ENCODE results near the gene ADAM17. TPM values are rescaled to one million over a fixed set of nuclear protein-coding genes. Genes with fewer than 3 reads are reported as not detected.
A peak's percentile ranks its signal among the peaks of the same experiment; 100 is the strongest.

The ADAM17 gene
- total and polyA plus RNA-seq, 7 donors, result 7.4 to 36.3 (median 16.1) TPM

GRCh38 chr2:9462886-9463697, 92.5 kb downstream of the ADAM17 start:
- intact Hi-C loops (cut with DNase I), result no loop called here
- DNase-seq (no peak), ATAC-seq (peak in 2 of 4 donors; percentile 11 to 22)
- WGBS, 3 donors, result 88 to 91% (median 90%) methylated on average over 6 of the region's 6 CpGs
- Histone ChIP-seq H3K9me3 (no peaks in the 10 kb centered on the region), H3K4me1 (no peaks in the 10 kb centered on the region), H3K27me3 (ENCODE audit: insufficient read depth in 3 of 3, low read length in 2 of 3) (no peaks in the 10 kb centered on the region), H3K36me3 (ENCODE audit: insufficient read depth in 1 of 2, low read depth in 1 of 2) (peaks cover 0 to 42% of the 10 kb centered on the region in 2 donors), H3K27ac (no peak overlapping the region), H3K4me3 (no peak overlapping the region)
- no peak for TF ChIP-seq CTCF (IDR thresholded peaks at IDR 0.05)

- intact Hi-C loops (cut with DNase I), result no loop called here
- Histone ChIP-seq H3K27me3 (ENCODE audit: insufficient read depth in 3 of 3, low read length in 2 of 3) (no peaks in the 10 kb centered on the region), H3K4me3 (no peak overlapping the region), H3K27ac (no peak overlapping the region), H3K4me1 (no peaks in the 10 kb centered on the region), H3K9me3 (no peaks in the 10 kb centered on the region), H3K36me3 (ENCODE audit: insufficient read depth in 1 of 2, low read depth in 1 of 2) (peaks cover 0 to 44% of the 10 kb centered on the region in 2 donors)
- TF ChIP-seq CTCF (IDR thresholded peaks at IDR 0.05), result no peak
- no peak for ATAC-seq
- no peak for DNase-seq
- 74 to 96% (median 91%) methylated on average over 5 of the region's 5 CpGs for WGBS, 3 donors
Observed at GRCh38 chr2:9462313-9462712, 93.3 kb downstream of the ADAM17 start.

- WGBS, 3 donors, result 68 to 83% (median 76%) methylated on average over 3 of the region's 3 CpGs
- no peaks in the 10 kb centered on the region for H3K9me3 ChIP-seq
- TF ChIP-seq CTCF (IDR thresholded peaks at IDR 0.05), result no peak
Observed at GRCh38 chr2:9461079-9461478, 94.6 kb downstream of the ADAM17 start.

GRCh38 chr2:9460441-9461017, 95.1 kb downstream of the ADAM17 start:
- H3K4me1 ChIP-seq, result no peaks in the 10 kb centered on the region
- ATAC-seq (no peak), DNase-seq (no peak)
- peaks cover 0 to 58% of the 10 kb centered on the region in 2 donors for H3K36me3 ChIP-seq (ENCODE audit: insufficient read depth in 1 of 2, low read depth in 1 of 2)
- no peak overlapping the region for H3K27ac ChIP-seq
- H3K4me3 ChIP-seq, result no peak overlapping the region
- no peaks in the 10 kb centered on the region for H3K27me3 ChIP-seq (ENCODE audit: insufficient read depth in 3 of 3, low read length in 2 of 3)
- no peaks in the 10 kb centered on the region for H3K9me3 ChIP-seq
- intact Hi-C loops (cut with DNase I), result no loop called here
- 93 to 96% (median 95%) methylated on average over 3 of the region's 3 CpGs for WGBS, 3 donors
- no peak for TF ChIP-seq CTCF (IDR thresholded peaks at IDR 0.05)

More at GRCh38 chr2:9461079-9461478, 94.6 kb downstream of the ADAM17 start:
- ATAC-seq (no peak), DNase-seq (no peak)
- H3K4me1 ChIP-seq, result no peaks in the 10 kb centered on the region
- no peaks in the 10 kb centered on the region for H3K27me3 ChIP-seq (ENCODE audit: insufficient read depth in 3 of 3, low read length in 2 of 3)
- intact Hi-C loops (cut with DNase I), result no loop called here
- H3K36me3 ChIP-seq (ENCODE audit: insufficient read depth in 1 of 2, low read depth in 1 of 2), result peaks cover 0 to 52% of the 10 kb centered on the region in 2 donors
- H3K4me3 ChIP-seq, result no peak overlapping the region
- no peak overlapping the region for H3K27ac ChIP-seq
